Duodenal mucosa (tissue), 2 donors: ENCODE data around the gene SFT2D3.
"Not testable (repeated sequence)": the region's sequence is repeated elsewhere in the genome, so short reads cannot be mapped to it uniquely, and the experiment has no call there.

ENCODE experiments used
- H3K27ac ChIP-seq: one replicate; pipeline ENCODE4 v1.7.0; 2013; ENCODE audit warnings: low read depth, low read length
- H3K27me3 ChIP-seq, 2 donors: one replicate each; pipeline ENCODE4 v1.7.0; 2013; ENCODE audit warnings: low read length in 2 of 2, control low read depth in 1 of 2; ENCODE audit not compliant: insufficient read depth in 2 of 2, control insufficient read depth in 1 of 2
- H3K36me3 ChIP-seq, 2 donors: one replicate each; pipeline ENCODE4 v1.7.0; 2013; ENCODE audit warnings: low read length in 2 of 2, control low read depth in 1 of 2; ENCODE audit not compliant: insufficient read depth in 2 of 2, control insufficient read depth in 1 of 2
- H3K4me1 ChIP-seq, 2 donors: one replicate each; pipeline ENCODE4 v1.7.0; 2013; ENCODE audit warnings: low read length in 2 of 2, control low read depth in 1 of 2; ENCODE audit not compliant: insufficient read depth in 2 of 2, control insufficient read depth in 1 of 2
- H3K4me3 ChIP-seq, 2 donors: one replicate each; pipeline ENCODE4 v1.7.0; 2013; ENCODE audit warnings: low read length in 2 of 2, low read depth in 1 of 2
- H3K9ac ChIP-seq, 2 donors: one replicate each; pipeline ENCODE4 v1.7.0; 2013; ENCODE audit warnings: low read length in 2 of 2, low read depth in 1 of 2
- H3K9me3 ChIP-seq, 2 donors: one replicate each; pipeline ENCODE4 v1.7.0; 2013; ENCODE audit warnings: low read length in 2 of 2, control low read depth in 1 of 2; ENCODE audit not compliant: control insufficient read depth in 1 of 2

Gene SFT2D3

DNA sequence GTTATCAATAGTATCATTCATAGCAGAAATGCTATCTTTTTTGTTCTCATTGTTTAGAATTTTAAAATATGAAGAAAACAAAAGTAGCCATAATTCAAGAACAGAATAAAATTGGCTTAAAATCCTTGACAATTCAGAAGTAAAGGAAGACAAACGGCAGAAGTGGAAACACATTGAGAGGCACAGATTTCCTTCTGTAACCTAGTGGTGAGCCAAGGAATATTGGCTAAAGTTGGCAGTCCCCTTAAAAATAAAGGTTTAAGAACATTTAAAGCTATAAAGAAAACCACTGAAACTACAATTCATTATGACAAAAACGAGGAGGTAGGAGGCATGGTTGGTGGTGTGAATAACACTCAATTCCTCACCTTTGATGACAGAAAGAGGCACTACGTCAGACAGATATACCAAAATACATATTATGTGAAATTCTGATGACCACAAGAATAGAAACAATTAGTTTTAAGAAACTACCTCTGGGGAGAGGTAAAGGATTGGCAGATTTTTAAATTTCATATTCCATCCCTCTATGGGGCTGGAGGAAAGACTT is 42.3 kb downstream of the SFT2D3 start:
- H3K27ac ChIP-seq, result no peak overlapping the region
- no peak overlapping the region for H3K9ac ChIP-seq
- H3K9me3 ChIP-seq, result no peaks in the 10 kb centered on the region
- no peak overlapping the region for H3K4me3 ChIP-seq
- no peaks in the 10 kb centered on the region for H3K4me1 ChIP-seq
- H3K27me3 ChIP-seq, result no peaks in the 10 kb centered on the region
- H3K36me3 ChIP-seq, result peaks cover 2 to 38% of the 10 kb centered on the region in 2 donors

DNA sequence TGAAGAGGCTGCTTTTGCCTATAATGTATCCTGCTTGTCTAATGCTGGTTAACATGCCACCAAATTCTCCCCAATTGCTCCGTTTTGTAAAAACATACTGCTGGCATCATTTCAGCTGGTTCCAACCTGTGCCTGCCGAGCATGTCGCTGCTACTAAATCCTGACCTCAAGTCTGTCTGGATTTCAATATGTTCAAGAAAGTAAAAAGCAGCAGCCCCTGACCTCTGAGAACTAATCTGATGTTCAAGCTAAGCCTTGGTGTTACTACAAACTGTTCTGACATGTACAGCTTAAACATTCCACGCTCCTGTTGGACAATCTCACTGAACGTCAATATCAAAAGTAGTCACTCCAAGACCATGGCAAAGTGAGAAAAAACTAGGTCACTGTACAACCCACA is 46.3 kb downstream of the SFT2D3 start:
- H3K36me3 ChIP-seq, result peaks cover 2 to 33% of the 10 kb centered on the region in 2 donors

DNA sequence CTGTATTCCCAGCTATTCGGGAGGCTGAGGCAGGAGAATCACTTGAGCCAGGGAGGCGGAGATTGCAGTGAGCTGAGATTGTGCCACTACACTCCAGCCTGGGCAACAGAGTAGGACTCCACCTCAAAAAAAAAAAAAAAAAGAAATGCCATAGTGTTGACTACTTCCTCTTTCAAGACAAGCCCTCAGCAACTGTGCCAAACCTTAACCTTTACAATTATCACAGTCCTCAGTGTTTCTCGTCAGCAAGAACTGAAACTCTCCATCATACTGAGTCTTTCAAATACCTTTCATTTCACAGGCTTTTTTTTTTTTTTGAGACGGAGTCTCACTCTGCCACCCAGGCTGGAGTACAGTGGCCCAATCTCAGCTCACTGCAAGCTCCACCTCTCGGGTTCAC is 48.2 kb downstream of the SFT2D3 start:
- not testable (repeated sequence) for H3K4me3 ChIP-seq, H3K27me3 ChIP-seq, H3K4me1 ChIP-seq, H3K27ac ChIP-seq, H3K9me3 ChIP-seq, H3K9ac ChIP-seq
- H3K36me3 ChIP-seq, result peaks cover 2 to 32% of the 10 kb centered on the region in 2 donors

More for the DNA sequence above, 46.3 kb downstream of the SFT2D3 start:
- no peak overlapping the region for H3K4me3 ChIP-seq
- no peak overlapping the region for H3K27ac ChIP-seq
- no peak overlapping the region for H3K9ac ChIP-seq
- H3K4me1 ChIP-seq, result no peaks in the 10 kb centered on the region
- H3K27me3 ChIP-seq, result no peaks in the 10 kb centered on the region
- no peaks in the 10 kb centered on the region for H3K9me3 ChIP-seq

DNA sequence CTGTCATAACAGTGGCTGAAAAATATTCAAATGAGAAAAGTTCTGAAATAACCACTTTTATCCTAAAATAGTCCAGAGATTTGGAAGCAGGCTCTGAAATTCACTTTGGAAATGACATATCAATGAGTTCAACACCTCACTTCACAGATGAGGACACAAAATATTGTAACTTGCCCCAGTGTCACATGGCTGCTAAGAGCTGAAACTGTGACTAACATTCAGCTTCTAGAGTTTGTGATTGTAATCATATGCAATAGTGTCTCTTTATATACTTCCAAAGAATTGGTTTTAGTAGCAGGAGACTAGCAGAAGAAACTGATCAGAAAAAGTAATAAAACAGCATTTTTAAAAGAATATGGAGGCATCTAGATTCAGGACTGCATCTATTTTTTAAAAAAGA is 52.1 kb downstream of the SFT2D3 start:
- no peak overlapping the region for H3K9ac ChIP-seq
- H3K27ac ChIP-seq, result no peak overlapping the region
- no peaks in the 10 kb centered on the region for H3K27me3 ChIP-seq
- H3K4me1 ChIP-seq, result no peaks in the 10 kb centered on the region
- H3K9me3 ChIP-seq, result no peaks in the 10 kb centered on the region
- H3K4me3 ChIP-seq, result no peak overlapping the region
- peaks cover 0 to 10% of the 10 kb centered on the region in 2 donors for H3K36me3 ChIP-seq

DNA sequence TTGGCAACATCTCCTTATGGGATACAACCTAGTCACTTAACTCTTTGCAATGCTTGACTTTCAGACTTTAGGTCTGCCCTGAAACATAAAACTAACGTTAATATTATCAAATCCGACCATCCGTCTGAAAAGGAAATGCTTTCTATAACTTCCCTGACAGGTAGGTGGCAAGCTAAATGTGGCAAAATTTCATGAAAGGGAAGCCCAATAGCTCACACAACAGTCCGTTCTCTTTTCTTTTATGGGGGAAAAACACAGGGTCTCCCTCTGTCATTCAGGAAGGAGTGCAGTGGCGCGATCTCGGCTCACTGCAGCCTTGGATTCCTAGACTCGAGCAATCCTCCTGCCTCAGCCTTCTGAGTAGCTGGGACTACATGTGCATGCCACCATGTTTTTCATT is 52.9 kb downstream of the SFT2D3 start:
- Histone ChIP-seq H3K9me3 (no peaks in the 10 kb centered on the region), H3K27me3 (no peaks in the 10 kb centered on the region), H3K9ac (no peak overlapping the region), H3K4me1 (no peaks in the 10 kb centered on the region), H3K4me3 (no peak overlapping the region), H3K36me3 (peaks cover 0 to 13% of the 10 kb centered on the region in 2 donors), H3K27ac (no peak overlapping the region)
